Keratinocyte (primary cell): Measurements from ENCODE around the gene WASHC4. TPM values are rescaled to one million over a fixed set of nuclear protein-coding genes. Genes with fewer than 3 reads are reported as not detected.

Experiments
- DNase-seq: peaks from one replicate; pipeline ENCODE4 v3.0.0-alpha.2; 2011; ENCODE audit warnings: low read depth, missing footprints, low spot score
- FAIRE-seq: peaks from 2 replicates; lab custom pipeline; 2011; peaks lifted over from hg19 to GRCh38; lab: Jason Lieb, UNC
- H2AFZ ChIP-seq: 2 replicates; pipeline ENCODE4 v1.6.0; 2012; ENCODE audit warnings: low read length, control low read depth, inconsistent platforms; ENCODE audit not compliant: control insufficient read depth
- H3K27ac ChIP-seq: 2 replicates; pipeline ENCODE4 v1.5.1; 2011; ENCODE audit warnings: low read length; ENCODE audit not compliant: control insufficient read depth, insufficient read depth
- H3K27me3 ChIP-seq: 3 replicates; pipeline ENCODE4 v1.6.0; 2011; ENCODE audit warnings: low read length; ENCODE audit not compliant: control insufficient read depth, insufficient read depth; ENCODE audit errors: extremely low read depth
- H3K36me3 ChIP-seq, 2 experiments: 2 replicates in 1 of 2; 3 replicates in 1 of 2; pipeline ENCODE4 v1.5.1; 2011; ENCODE audit warnings: low read length in 2 of 2, mild to moderate bottlenecking in 1 of 2; ENCODE audit not compliant: control insufficient read depth in 2 of 2, insufficient read depth in 2 of 2; ENCODE audit errors: extremely low read depth in 1 of 2
- H3K4me1 ChIP-seq: 3 replicates; pipeline ENCODE4 v1.5.1; 2011; ENCODE audit warnings: low read length; ENCODE audit not compliant: control insufficient read depth, insufficient read depth; ENCODE audit errors: extremely low read depth
- H3K4me2 ChIP-seq: 3 replicates; pipeline ENCODE4 v1.6.0; 2011; ENCODE audit warnings: low read depth, low read length; ENCODE audit not compliant: control insufficient read depth, insufficient read depth; ENCODE audit errors: extremely low read depth
- H3K4me3 ChIP-seq, 3 experiments: fragments of 200-600 bp in 1 of 3; sonication (generic) in 1 of 3; 2 replicates in 2 of 3; 3 replicates in 1 of 3; pipeline ENCODE4 v1.5.1; 2011 to 2016; ENCODE audit warnings: low read length in 3 of 3, mild to moderate bottlenecking in 3 of 3, control low read depth in 2 of 3, inconsistent platforms in 1 of 3, low read depth in 1 of 3, mixed read lengths in 1 of 3, mixed run types in 1 of 3, moderate library complexity in 1 of 3; ENCODE audit not compliant: control insufficient read depth in 2 of 3, insufficient read depth in 2 of 3; ENCODE audit errors: extremely low read depth in 1 of 3
- H3K79me2 ChIP-seq: 2 replicates; pipeline ENCODE4 v1.6.0; 2012; ENCODE audit warnings: low read length; ENCODE audit not compliant: control insufficient read depth, insufficient read depth
- H3K9ac ChIP-seq: 3 replicates; pipeline ENCODE4 v1.6.0; 2011; ENCODE audit warnings: low read length; ENCODE audit not compliant: control insufficient read depth, insufficient read depth; ENCODE audit errors: extremely low read depth
- H3K9me1 ChIP-seq: 3 replicates; pipeline ENCODE4 v1.6.0; 2011; ENCODE audit warnings: low read length; ENCODE audit not compliant: control insufficient read depth, insufficient read depth; ENCODE audit errors: extremely low read depth
- H3K9me3 ChIP-seq: 2 replicates; pipeline ENCODE4 v1.5.1; 2012; ENCODE audit warnings: low read depth, low read length; ENCODE audit not compliant: control insufficient read depth
- H4K20me1 ChIP-seq: 3 replicates; pipeline ENCODE4 v1.6.0; 2011; ENCODE audit warnings: low read length; ENCODE audit not compliant: control insufficient read depth, insufficient read depth; ENCODE audit errors: extremely low read depth
- CTCF ChIP-seq, 3 experiments: IDR thresholded peaks in 1 of 3; conservative IDR thresholded peaks in 1 of 3; optimal IDR thresholded peaks in 1 of 3; 2 replicates in 2 of 3; 3 replicates in 1 of 3; pipeline versions ENCODE3 to v1.5.1; 2011; ENCODE audit warnings: low read length in 3 of 3, mild to moderate bottlenecking in 3 of 3, moderate library complexity in 2 of 3, control low read depth in 1 of 3, inconsistent platforms in 1 of 3; ENCODE audit not compliant: insufficient read depth in 2 of 3; ENCODE audit errors: extremely low read depth in 1 of 3
- EZH2 ChIP-seq: IDR thresholded peaks from one replicate; pipeline ENCODE4 v1.6.1; 2012; ENCODE audit warnings: inconsistent platforms, mild to moderate bottlenecking, low read length, moderate library complexity
- dilution Hi-C: fragments of 300-500 bp; cut with MboI; formaldehyde crosslinking; loops from one replicate; pipeline ENCODE4 v1.7.0; 2020; ENCODE audit warnings: low sequenced_read_pairs; ENCODE audit not compliant: extremely low pct_ligation_motif_present
- polyA plus RNA-seq, 5 experiments: library from polyadenylated mRNA; depleted of rRNA in 3 of 5; stranded (reverse) in 3 of 5; stranded (forward) in 1 of 5; unstranded in 1 of 5; fragments of >200 nt; gene quantifications; 1 replicate in 1 of 5; 2 replicates in 3 of 5; 3 replicates in 1 of 5; pipeline versions ENCODE4 v1.2.1 to v1.2.3, GENCODE V29; 2011 to 2012; ENCODE audit warnings: missing spikeins in 2 of 5, low read depth in 1 of 5, low replicate concordance in 1 of 5

Gene WASHC4
- polyA plus RNA-seq, 1 donor (not counting 4 experiments of a cell fraction or from before 2014, with no cell fraction given) = 58.1 TPM

GRCh38 chr12:105116969-105117368 lies 9.4 kb downstream of the WASHC4 start:
- no peak for FAIRE-seq
- Histone ChIP-seq H3K9ac (no peak overlapping the region), H4K20me1 (no peaks in the 10 kb centered on the region), H3K36me3 (peaks cover 15 to 30% of the 10 kb centered on the region in 2 experiments), H3K4me1 (no peaks in the 10 kb centered on the region), H3K27ac (no peak overlapping the region), H3K9me1 (no peaks in the 10 kb centered on the region), H3K4me3 (no peak overlapping the region), H2AFZ (no peak overlapping the region), H3K4me2 (no peak overlapping the region), H3K79me2 (peaks cover 22% of the 10 kb centered on the region), H3K9me3 (no peaks in the 10 kb centered on the region), H3K27me3 (no peaks in the 10 kb centered on the region)
- dilution Hi-C loops = no loop called here
- TF ChIP-seq CTCF (optimal IDR thresholded peaks at IDR 0.05 in 1 of 3, IDR thresholded peaks at IDR 0.05 in 1 of 3, conservative IDR thresholded peaks at IDR 0.05 in 1 of 3; ENCODE audit: extremely low read depth in 1 of 3, insufficient read depth in 2 of 3, low read length in 3 of 3) (no peak), EZH2 (no peak)
- DNase-seq = no peak

GRCh38 chr12:105120551-105120950 lies 13.0 kb downstream of the WASHC4 start:
- Histone ChIP-seq H3K79me2 (no peaks in the 10 kb centered on the region), H3K4me3 (no peak overlapping the region), H3K4me1 (no peaks in the 10 kb centered on the region), H3K9ac (no peak overlapping the region), H3K27me3 (no peaks in the 10 kb centered on the region), H3K36me3 (peaks cover 20 to 30% of the 10 kb centered on the region in 2 experiments), H3K4me2 (no peak overlapping the region), H3K9me3 (no peaks in the 10 kb centered on the region), H3K27ac (no peak overlapping the region), H2AFZ (no peak overlapping the region), H3K9me1 (no peaks in the 10 kb centered on the region), H4K20me1 (no peaks in the 10 kb centered on the region)
- dilution Hi-C loops = no loop called here
- no peak for TF ChIP-seq EZH2
- DNase-seq (no peak), FAIRE-seq (no peak)

GRCh38 chr12:105138248-105138647 lies 30.7 kb downstream of the WASHC4 start:
- Histone ChIP-seq H3K9me3 (no peaks in the 10 kb centered on the region), H3K36me3 (peaks cover 4 to 6% of the 10 kb centered on the region in 2 experiments), H3K4me2 (no peak overlapping the region), H4K20me1 (no peaks in the 10 kb centered on the region), H3K27me3 (no peaks in the 10 kb centered on the region), H3K9me1 (no peaks in the 10 kb centered on the region), H3K79me2 (no peaks in the 10 kb centered on the region), H3K9ac (no peak overlapping the region), H3K27ac (no peak overlapping the region), H2AFZ (no peak overlapping the region), H3K4me1 (no peaks in the 10 kb centered on the region), H3K4me3 (no peak overlapping the region)
- DNase-seq (no peak), FAIRE-seq (no peak)
- dilution Hi-C loops = no loop called here
- TF ChIP-seq EZH2 = no peak
- no peak for TF ChIP-seq CTCF (optimal IDR thresholded peaks at IDR 0.05 in 1 of 3, IDR thresholded peaks at IDR 0.05 in 1 of 3, conservative IDR thresholded peaks at IDR 0.05 in 1 of 3; ENCODE audit: extremely low read depth in 1 of 3, insufficient read depth in 2 of 3, low read length in 3 of 3)
